Activated CD8-positive, alpha-beta T cell treated with anti-CD3 and anti-CD28 coated beads, Interleukin-2, amount 10 ng/mL, durations not matched to agents 7 days and 5 days (primary cell): ENCODE results near the gene NUMA1. TPM values are rescaled to one million over a fixed set of nuclear protein-coding genes. Genes with fewer than 3 reads are reported as not detected.

ENCODE experiments used
- ATAC-seq: fragments of 150-1000 bp; cut with Tn5 transposase; one replicate; pipeline ENCODE4 v1.10.0; 2021; ENCODE audit warnings: moderate library complexity
- CTCF ChIA-PET: fragments of 350-600 bp; sonication (Branson Sonifier 250); formaldehyde crosslinking; loops from one replicate; lab custom pipeline; 2021; ENCODE audit warnings: antibody characterized with exemption; lab: Charles Lee
- POLR2A ChIA-PET: fragments of 350-600 bp; sonication (Branson Sonifier 250); formaldehyde crosslinking; loops from one replicate; lab custom pipeline; 2021; ENCODE audit warnings: antibody characterized with exemption; lab: Charles Lee
- DNase-seq: peaks from one replicate; pipeline ENCODE4 v3.0.0-alpha.2; 2020
- H3K27ac Mint-ChIP-seq: one replicate; pipeline ENCODE4 v1.8.0; 2021; ENCODE audit warnings: mild to moderate bottlenecking, mixed read lengths
- H3K27me3 Mint-ChIP-seq: one replicate; pipeline ENCODE4 v1.8.0; 2021; ENCODE audit warnings: low read depth, mixed read lengths
- H3K36me3 Mint-ChIP-seq: one replicate; pipeline ENCODE4 v1.8.0; 2021; ENCODE audit warnings: low read depth, mixed read lengths
- H3K4me1 Mint-ChIP-seq: one replicate; pipeline ENCODE4 v1.8.0; 2021; ENCODE audit warnings: low read depth, mixed read lengths
- H3K4me3 Mint-ChIP-seq: one replicate; pipeline ENCODE4 v1.8.0; 2021; ENCODE audit warnings: mild to moderate bottlenecking, mixed read lengths
- H3K9me3 Mint-ChIP-seq: one replicate; pipeline ENCODE4 v1.8.0; 2022; ENCODE audit warnings: mixed read lengths; ENCODE audit not compliant: insufficient read depth
- total RNA-seq, 2 experiments: library from RNA; stranded (reverse); gene quantifications; one replicate each; pipeline ENCODE4 v1.2.3, GENCODE V29; 2021

Gene NUMA1
- total RNA-seq, 2 experiments from 2014 or later: 198 to 199 TPM

DNA sequence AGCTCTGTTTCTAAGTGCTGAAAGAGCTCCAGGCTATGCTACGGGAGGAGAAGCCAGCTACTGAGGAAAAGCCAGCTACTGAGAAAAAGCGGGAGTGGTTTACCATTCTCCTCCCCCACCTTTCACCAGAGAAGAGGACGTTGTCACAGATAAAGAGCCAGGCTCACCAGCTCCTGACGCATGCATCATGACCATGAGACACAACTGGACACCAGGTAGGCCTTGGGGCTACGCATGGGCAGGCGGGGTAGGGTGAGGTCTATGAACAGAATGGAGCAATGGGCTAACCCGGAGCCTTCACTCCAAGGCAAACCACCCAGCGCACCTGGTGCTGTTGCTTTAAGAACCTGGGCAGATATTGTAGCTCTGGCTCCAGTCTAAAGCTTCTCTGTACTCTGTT lies 80.5 kb downstream of the NUMA1 start:
- Mint-ChIP-seq H3K9me3 (no peaks in the 10 kb centered on the region), H3K27me3 (no peaks in the 10 kb centered on the region), H3K36me3 (peaks cover 44% of the 10 kb centered on the region), H3K4me3 (peak overlapping the region; percentile 82), H3K4me1 (peaks cover 22% of the 10 kb centered on the region), H3K27ac (peak overlapping the region; percentile 97)
- ChIA-PET CTCF (interaction anchor here (0.9 to 2.8 kb wide), 6 partner anchors 21 to 431 kb away, joined by 3 to 9 read pairs (median 7); no protein-coding TSS in a partner anchor), POLR2A (interaction anchor here (0.7 to 1.7 kb wide), 3 partner anchors 9 to 113 kb away, joined by 3 to 7 read pairs (median 4); partner anchors contain the start of gene ANAPC15)
- no peak for DNase-seq
- ATAC-seq: no peak

DNA sequence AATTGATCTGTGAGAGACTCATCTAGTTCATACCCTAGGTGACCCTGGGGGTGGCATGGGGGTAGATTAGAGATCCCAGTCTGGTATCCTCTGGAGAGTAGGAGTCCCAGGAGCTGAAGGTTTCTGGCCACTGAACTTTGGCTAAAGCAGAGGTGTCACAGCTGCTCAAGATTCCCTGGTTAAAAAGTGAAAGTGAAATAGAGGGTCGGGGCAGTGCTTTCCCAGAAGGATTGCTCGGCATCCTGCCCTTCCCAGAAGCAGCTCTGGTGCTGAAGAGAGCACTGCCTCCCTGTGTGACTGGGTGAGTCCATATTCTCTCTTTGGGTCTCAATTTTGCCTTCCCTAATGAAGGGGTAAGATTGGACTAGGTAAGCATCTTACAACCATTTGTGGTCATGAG lies 81.0 kb downstream of the NUMA1 start:
- ATAC-seq (no peak), DNase-seq (no peak)
- ChIA-PET POLR2A (interaction anchor here (0.7 to 1.7 kb wide), 5 partner anchors 9 to 71 kb away, joined by 3 to 9 read pairs (median 4); partner anchors contain the start of genes RNF121 and XNDC1N), CTCF (interaction anchor here (0.9 to 3.4 kb wide), 9 partner anchors 12 to 432 kb away, joined by 3 to 23 read pairs (median 8); no protein-coding TSS in a partner anchor)
- Mint-ChIP-seq H3K27me3 (no peaks in the 10 kb centered on the region), H3K36me3 (peaks cover 41% of the 10 kb centered on the region), H3K27ac (peak overlapping the region; percentile 97), H3K4me3 (peak overlapping the region; percentile 82), H3K9me3 (no peaks in the 10 kb centered on the region), H3K4me1 (peaks cover 22% of the 10 kb centered on the region)

DNA sequence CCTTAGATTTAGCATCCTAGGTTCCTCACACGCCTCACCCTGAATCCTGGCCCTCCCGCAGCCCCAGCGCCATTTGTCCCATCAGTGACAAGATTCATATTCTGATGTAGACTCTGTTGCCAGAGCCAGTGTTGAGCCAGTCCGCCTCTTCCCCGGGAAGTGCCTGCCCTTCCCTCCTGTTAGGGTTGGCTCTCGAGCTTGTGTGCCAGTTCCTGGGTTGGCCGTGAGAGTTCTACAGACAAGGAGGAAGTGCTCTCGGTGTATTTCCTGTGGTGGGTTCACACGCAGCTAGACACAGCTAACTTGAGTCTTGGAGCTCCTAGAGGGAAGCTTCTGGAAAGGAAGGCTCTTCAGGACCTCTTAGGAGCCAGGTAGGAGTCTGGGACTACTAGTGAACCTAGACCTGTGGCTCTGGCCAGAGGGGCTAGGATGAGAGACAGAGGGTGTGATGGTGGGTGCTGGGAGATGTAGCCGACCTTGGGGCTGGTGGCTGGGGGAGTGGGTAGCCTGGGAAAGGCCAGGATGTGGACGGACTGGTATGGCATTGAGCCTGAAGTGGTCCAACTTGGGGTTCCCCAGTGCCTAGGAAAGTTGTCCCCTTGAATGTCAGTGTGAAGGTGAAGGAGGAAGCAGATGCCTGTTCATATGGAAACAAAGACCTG lies 81.6 kb downstream of the NUMA1 start, which contains the start of gene IL18BP:
Gene IL18BP (plus strand): TSS at position 261 of the 662 bp plus-strand sequence. CDS start 1,076 bp downstream, outside the sequence.
- Mint-ChIP-seq H3K4me3 (peak within 1 kb of the TSS; percentile 82), H3K9me3 (no peaks in the 10 kb centered on the region), H3K27ac (peak within 1 kb of the TSS; percentile 97), H3K4me1 (peaks cover 22% of the 10 kb centered on the region), H3K36me3 (peaks cover 35% of the 10 kb centered on the region), H3K27me3 (no peaks in the 10 kb centered on the region)
- DNase-seq: peak; percentile 67
- CTCF ChIA-PET: interaction anchor here (1.2 to 3.4 kb wide), 5 partner anchors 11 to 432 kb away, joined by 3 to 23 read pairs (median 8); no protein-coding TSS in a partner anchor
- ATAC-seq: peak; percentile 83
- POLR2A ChIA-PET: interaction anchor here (1.0 to 1.7 kb wide), 5 partner anchors 9 to 71 kb away, joined by 3 to 9 read pairs (median 4); partner anchors contain the start of genes RNF121 and XNDC1N

DNA sequence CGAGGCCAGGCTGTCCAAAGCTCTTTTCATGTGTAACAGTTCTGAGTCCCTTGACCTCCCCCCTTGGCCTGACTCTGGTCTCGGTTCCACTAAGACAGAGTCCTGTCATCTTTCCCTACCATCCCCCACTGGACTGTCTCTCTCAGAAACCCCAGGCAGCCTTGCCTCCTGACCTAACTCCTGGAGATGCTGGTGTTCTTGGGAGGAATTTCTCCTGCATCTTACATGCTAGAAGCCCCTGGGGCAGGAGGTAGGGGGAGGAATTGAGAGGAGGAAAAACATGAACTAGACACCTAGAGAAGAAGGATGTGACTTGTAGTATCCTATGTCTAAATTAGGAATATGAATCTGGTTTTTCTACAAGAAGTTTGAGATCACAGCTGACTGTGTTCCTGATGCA lies 82.3 kb downstream of the NUMA1 start:
- Mint-ChIP-seq H3K4me3 (no peak overlapping the region), H3K9me3 (no peaks in the 10 kb centered on the region), H3K27ac (peak overlapping the region; percentile 97), H3K36me3 (peaks cover 28% of the 10 kb centered on the region), H3K27me3 (no peaks in the 10 kb centered on the region), H3K4me1 (peaks cover 22% of the 10 kb centered on the region)
- POLR2A ChIA-PET: interaction anchor here (0.6 to 1.4 kb wide), 5 partner anchors 8 to 70 kb away, joined by 3 to 9 read pairs (median 3); partner anchors contain the start of genes RNF121 and XNDC1N
- CTCF ChIA-PET: interaction anchor here (1.2 to 3.4 kb wide), 5 partner anchors 11 to 433 kb away, joined by 3 to 23 read pairs (median 8); no protein-coding TSS in a partner anchor
- no peak for ATAC-seq
- DNase-seq: no peak

DNA sequence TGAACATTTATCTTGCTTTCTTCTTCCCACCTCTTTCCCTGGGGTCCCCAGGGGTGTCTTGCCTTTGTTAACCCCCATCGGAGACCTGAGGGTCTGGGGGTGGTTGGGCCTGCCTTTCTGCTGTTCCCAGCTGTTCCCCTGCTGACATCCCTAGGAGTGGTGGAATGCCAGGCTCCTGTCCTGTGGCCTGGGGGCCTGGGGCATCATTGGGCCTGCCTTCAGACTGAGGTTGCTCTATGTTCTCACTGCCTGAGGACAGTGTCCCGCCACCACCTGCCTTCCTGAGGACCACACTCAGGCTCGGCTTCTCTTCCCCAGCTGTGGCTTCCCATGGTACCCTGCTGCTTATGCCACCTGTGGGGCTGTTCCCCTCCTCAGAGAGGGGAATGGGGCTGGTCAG lies 82.7 kb downstream of the NUMA1 start:
- CTCF ChIA-PET: interaction anchor here (2.5 to 3.4 kb wide), 3 partner anchors 20 to 93 kb away, joined by 8 to 23 read pairs (median 11); no protein-coding TSS in a partner anchor
- no peak overlapping the region for H3K27ac Mint-ChIP-seq
- POLR2A ChIA-PET: interaction anchor here (0.5 to 1.4 kb wide), 4 partner anchors 15 to 362 kb away, joined by 3 to 4 read pairs (median 4); no protein-coding TSS in a partner anchor
- H3K9me3 Mint-ChIP-seq: no peaks in the 10 kb centered on the region
- H3K36me3 Mint-ChIP-seq: peaks cover 25% of the 10 kb centered on the region
- H3K4me1 Mint-ChIP-seq: peaks cover 22% of the 10 kb centered on the region
- H3K4me3 Mint-ChIP-seq: no peak overlapping the region
- H3K27me3 Mint-ChIP-seq: no peaks in the 10 kb centered on the region
- DNase-seq: no peak
- ATAC-seq: no peak

DNA sequence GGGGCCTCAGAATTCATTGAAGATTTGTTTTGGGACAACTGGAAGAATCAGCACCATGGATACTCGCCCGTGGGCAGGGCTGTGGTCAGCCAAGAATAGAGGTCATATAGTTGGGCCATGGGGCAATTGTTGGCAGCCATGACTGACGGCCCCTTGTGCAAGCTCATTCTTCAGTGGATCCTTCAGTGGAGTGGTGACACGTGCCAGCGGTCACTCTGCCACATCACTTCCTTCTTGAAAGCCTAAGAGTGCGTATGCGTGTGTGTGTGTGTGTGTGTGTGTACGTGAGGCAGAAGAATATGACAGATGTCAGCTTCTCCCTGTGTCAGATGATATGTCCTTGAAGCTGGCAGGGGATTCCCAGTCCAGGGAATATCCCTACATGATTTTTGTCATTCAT lies 83.4 kb downstream of the NUMA1 start:
- no peak for DNase-seq
- CTCF ChIA-PET: interaction anchor here (0.6 to 3.4 kb wide), 3 partner anchors 19 to 434 kb away, joined by 3 to 23 read pairs (median 11); no protein-coding TSS in a partner anchor

DNA sequence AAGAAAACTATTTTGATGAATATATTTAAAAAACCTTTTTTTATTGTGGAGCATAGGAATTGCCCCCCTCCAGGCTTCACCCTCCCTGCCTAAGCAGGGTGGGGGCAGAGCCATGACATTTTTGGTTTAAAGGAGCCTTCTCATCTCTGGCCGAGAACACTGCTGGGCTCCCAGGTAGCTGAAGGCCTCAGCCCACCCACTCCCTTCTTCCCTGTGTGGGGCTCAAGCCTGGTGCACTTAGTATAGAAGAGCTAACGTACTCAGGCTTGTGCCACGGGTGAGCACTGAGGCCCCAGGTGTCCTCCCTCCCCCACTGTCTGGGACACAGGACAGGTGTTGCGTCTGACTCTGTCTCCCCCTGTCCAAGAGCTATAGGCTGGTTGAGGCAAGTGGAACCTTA lies 83.8 kb downstream of the NUMA1 start:
- H3K27ac Mint-ChIP-seq: no peak overlapping the region
- ChIA-PET CTCF (interaction anchor here (0.6 to 3.4 kb wide), 2 partner anchors 18 to 434 kb away, joined by 3 to 23 read pairs; no protein-coding TSS in a partner anchor), POLR2A (no interaction called here)
- DNase-seq (no peak), ATAC-seq (no peak)
- no peak overlapping the region for H3K4me3 Mint-ChIP-seq
- H3K9me3 Mint-ChIP-seq: no peaks in the 10 kb centered on the region
- H3K4me1 Mint-ChIP-seq: peaks cover 25% of the 10 kb centered on the region
- H3K36me3 Mint-ChIP-seq: peaks cover 14% of the 10 kb centered on the region
- H3K27me3 Mint-ChIP-seq: no peaks in the 10 kb centered on the region

More for the DNA sequence above, 83.4 kb downstream of the NUMA1 start:
- POLR2A ChIA-PET: interaction anchor here (0.5 kb wide), 1 partner anchor 363 kb away, joined by 4 read pairs; no protein-coding TSS in a partner anchor
- ATAC-seq: no peak
- H3K36me3 Mint-ChIP-seq: peaks cover 18% of the 10 kb centered on the region
- H3K4me1 Mint-ChIP-seq: peaks cover 25% of the 10 kb centered on the region
- no peaks in the 10 kb centered on the region for H3K9me3 Mint-ChIP-seq
- no peak overlapping the region for H3K27ac Mint-ChIP-seq
- H3K27me3 Mint-ChIP-seq: no peaks in the 10 kb centered on the region
- no peak overlapping the region for H3K4me3 Mint-ChIP-seq

DNA sequence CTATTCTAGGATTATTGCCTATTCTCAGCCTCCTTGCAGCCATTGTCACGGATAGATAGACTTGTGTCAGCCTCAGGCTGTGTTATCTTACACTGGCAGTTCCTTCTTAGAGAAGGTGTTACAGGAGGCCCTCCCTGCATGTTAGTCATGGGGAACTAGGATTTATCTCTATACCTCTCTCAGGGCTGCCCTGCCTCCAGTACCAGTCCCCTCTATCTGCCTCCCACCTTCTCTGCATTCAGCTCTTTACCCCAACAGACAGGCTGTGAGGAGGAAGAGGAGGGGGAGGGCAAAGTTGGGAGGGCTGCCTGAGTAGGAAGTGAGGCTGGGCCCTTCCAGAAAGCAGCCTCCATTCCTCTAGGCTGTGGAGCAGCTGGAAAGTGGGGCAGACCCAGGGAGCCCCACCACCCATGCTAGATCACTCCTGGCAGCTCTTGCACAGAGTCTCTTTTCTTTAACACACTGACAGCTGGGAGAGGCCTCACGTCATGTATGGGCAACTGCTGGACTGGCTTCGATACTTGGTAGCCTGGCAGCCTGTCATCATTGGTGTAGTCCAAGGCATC lies 84.5 kb downstream of the NUMA1 start:
- no peak for ATAC-seq
- Mint-ChIP-seq H3K27ac (no peak overlapping the region), H3K36me3 (peaks cover 14% of the 10 kb centered on the region), H3K27me3 (no peaks in the 10 kb centered on the region), H3K9me3 (no peaks in the 10 kb centered on the region), H3K4me3 (no peak overlapping the region), H3K4me1 (peaks cover 25% of the 10 kb centered on the region)
- ChIA-PET POLR2A (no interaction called here), CTCF (interaction anchor here (1.0 to 3.4 kb wide), 3 partner anchors 18 to 95 kb away, joined by 3 to 23 read pairs (median 4); no protein-coding TSS in a partner anchor)
- DNase-seq: no peak

DNA sequence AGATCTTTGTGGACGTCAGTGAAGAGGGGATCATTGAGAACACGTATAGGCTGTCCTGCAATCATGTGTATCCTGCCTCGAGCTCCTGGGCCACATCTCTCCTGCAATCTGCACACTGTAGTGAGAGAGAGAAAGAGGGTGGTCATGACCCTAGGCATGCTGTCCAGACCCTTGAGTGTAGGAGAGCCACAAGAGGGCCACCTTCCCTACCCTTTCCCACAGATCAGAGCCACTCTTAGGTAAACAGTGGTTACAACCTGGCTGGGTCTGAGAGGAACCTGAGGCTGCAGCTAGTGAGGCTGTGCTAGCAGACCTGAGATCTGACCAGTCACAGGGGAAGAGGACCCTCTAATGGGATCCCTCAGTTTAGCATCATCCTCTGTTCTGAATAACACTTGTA lies 85.6 kb downstream of the NUMA1 start:
- Mint-ChIP-seq H3K36me3 (peaks cover 11% of the 10 kb centered on the region), H3K27me3 (no peaks in the 10 kb centered on the region), H3K4me3 (no peak overlapping the region), H3K9me3 (no peaks in the 10 kb centered on the region), H3K27ac (no peak overlapping the region), H3K4me1 (peaks cover 22% of the 10 kb centered on the region)
- CTCF ChIA-PET: interaction anchor here (0.9 to 1.2 kb wide), 4 partner anchors 9 to 356 kb away, joined by 3 to 4 read pairs (median 3); no protein-coding TSS in a partner anchor
- DNase-seq: no peak
- no peak for ATAC-seq
- POLR2A ChIA-PET: interaction anchor here (0.6 kb wide), 1 partner anchor 158 kb away, joined by 4 read pairs; no protein-coding TSS in a partner anchor

DNA sequence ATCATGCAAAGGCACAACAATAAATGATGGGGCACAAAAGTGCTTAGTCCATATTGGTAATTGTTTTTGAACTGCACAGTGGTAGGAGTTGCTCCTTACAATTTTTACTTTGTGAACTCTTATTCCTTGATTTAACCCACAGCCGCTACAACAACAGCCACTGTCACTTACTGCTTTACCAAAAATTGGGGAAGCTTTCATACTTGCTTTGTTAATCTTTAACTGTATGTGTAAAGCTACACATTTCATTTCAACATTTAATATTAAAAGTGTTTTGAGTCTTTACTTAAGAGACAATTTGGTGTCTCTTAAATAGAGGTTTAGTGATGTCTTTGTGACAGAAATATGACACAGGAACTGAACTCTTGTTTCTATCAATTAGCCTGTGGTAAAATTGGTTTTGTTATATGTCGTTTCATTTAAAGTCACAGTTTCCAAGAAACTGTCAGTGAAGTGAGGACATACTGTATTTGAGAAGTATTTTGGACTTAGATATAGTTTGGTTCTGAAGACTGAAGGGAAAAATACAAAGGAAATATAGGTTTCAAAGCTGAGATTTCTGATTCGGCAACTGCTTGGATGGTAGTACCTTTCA lies 88.1 kb downstream of the NUMA1 start:
- ATAC-seq (no peak), DNase-seq (no peak)
- Mint-ChIP-seq H3K4me3 (no peak overlapping the region), H3K9me3 (no peaks in the 10 kb centered on the region), H3K4me1 (peaks cover 3% of the 10 kb centered on the region), H3K36me3 (peaks cover 3% of the 10 kb centered on the region), H3K27ac (no peak overlapping the region), H3K27me3 (no peaks in the 10 kb centered on the region)
- POLR2A ChIA-PET: interaction anchor here (0.6 kb wide), 1 partner anchor 108 kb away, joined by 3 read pairs; no protein-coding TSS in a partner anchor
- CTCF ChIA-PET: interaction anchor here (5.9 kb wide), 1 partner anchor 14 kb away, joined by 33 read pairs; no protein-coding TSS in a partner anchor

DNA sequence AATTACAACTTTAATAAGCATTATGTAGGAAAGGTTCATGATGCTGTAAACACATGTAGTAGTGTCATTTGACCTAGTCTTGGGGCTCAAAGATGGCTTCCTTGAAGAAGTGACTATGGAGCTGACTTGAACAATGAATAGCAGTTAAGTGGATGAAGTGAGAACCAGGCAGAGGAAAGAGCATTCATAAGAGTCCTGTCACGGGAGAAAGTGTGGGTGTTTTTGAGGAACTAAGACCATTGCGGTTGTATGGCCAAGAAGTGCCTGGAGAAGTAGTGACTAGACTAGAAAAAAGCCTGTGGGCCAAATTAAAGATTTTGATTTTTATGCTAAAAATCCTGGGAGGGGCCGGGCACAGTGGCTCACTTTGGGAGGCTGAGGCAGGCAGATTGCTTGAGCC lies 88.8 kb downstream of the NUMA1 start:
- Mint-ChIP-seq H3K36me3 (peaks cover 3% of the 10 kb centered on the region), H3K4me3 (no peak overlapping the region), H3K27me3 (no peaks in the 10 kb centered on the region), H3K4me1 (peaks cover 3% of the 10 kb centered on the region), H3K27ac (no peak overlapping the region), H3K9me3 (no peaks in the 10 kb centered on the region)
- POLR2A ChIA-PET: no interaction called here
- ATAC-seq (no peak), DNase-seq (no peak)
- CTCF ChIA-PET: interaction anchor here (5.9 kb wide), 1 partner anchor 13 kb away, joined by 33 read pairs; no protein-coding TSS in a partner anchor
